GM19099 (cell line): ENCODE data around the gene NECAB3.

ENCODE experiments used
- POLR2A ChIP-seq: IDR thresholded peaks from 3 replicates; pipeline ENCODE4 v1.6.1; 2011; ENCODE audit warnings: low read depth; ENCODE audit not compliant: insufficient read length; ENCODE audit errors: extremely low read depth

The NECAB3 gene

GRCh38 chr20:33663161-33664084, 10.8 kb downstream of the NECAB3 start:
- peak; percentile 92 for TF ChIP-seq POLR2A

GRCh38 chr20:33662172-33662571, 12.1 kb downstream of the NECAB3 start, which contains the start of gene C20orf144:
Gene C20orf144, plus strand, starts transcription at chr20:33662327. Its CDS starts 19 bp downstream, at chr20:33662346.
- TF ChIP-seq POLR2A, result no peak

GRCh38 chr20:33660685-33661058, 13.6 kb downstream of the NECAB3 start:
- TF ChIP-seq POLR2A, result no peak

DNA sequence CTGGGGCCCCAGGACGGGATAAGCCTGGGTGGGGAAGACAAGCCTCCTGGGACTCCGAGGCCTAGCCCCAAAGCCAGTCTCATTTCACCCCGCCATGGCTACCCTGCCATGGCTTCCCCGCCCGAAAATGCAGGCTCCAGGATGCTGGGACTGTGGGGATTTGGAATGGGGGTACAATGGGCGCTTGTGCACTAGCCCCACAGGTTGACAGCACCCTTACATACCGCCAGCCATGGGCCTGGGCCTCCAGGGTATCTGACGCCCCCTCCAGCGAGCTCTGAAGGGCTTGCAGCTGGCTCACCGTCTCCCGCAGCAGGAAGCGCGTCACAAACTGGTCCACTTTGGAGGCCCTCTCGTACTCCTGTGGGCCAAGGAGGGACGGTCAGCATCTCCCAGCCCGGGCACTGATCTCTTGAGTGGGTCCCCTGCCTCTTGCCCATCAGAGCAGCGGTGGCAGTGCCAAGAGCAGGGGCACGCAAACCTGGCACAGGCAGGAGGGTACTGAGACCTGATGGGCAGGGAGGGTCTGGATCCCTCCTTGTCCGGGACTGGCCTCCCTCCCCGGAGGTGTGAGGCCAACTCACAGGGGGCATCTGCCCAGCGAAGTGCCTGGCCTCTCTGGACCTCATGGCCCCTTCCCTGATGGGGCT, 14.1 kb downstream of the NECAB3 start:
- no peak for TF ChIP-seq POLR2A

- no peak for TF ChIP-seq POLR2A
Measured at GRCh38 chr20:33659341-33660034, 14.7 kb downstream of the NECAB3 start.

GRCh38 chr20:33658929-33659328, 15.3 kb downstream of the NECAB3 start:
- TF ChIP-seq POLR2A, result no peak

DNA sequence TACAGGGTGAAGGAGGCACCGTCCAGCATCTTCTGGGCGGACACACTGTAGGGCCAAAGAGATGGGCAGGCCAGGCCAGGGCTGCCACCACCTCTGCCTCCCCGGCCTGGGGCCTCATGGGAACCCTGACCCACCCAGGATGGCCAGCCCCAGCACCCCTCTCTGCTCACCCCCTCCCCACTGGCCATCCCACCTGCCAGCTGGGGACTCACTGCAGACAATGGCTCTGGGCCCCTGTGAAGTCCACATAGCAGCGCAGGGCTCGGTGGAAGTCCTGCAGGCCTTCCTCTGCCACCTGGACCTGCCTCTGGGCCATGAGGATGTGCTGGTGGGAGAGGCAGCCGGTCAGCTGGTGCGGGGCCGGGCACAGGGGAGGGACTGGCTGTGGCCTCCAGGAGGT, 15.7 kb downstream of the NECAB3 start:
- TF ChIP-seq POLR2A, result no peak

- no peak for TF ChIP-seq POLR2A
Measured at GRCh38 chr20:33657704-33658095, 16.5 kb downstream of the NECAB3 start.

DNA sequence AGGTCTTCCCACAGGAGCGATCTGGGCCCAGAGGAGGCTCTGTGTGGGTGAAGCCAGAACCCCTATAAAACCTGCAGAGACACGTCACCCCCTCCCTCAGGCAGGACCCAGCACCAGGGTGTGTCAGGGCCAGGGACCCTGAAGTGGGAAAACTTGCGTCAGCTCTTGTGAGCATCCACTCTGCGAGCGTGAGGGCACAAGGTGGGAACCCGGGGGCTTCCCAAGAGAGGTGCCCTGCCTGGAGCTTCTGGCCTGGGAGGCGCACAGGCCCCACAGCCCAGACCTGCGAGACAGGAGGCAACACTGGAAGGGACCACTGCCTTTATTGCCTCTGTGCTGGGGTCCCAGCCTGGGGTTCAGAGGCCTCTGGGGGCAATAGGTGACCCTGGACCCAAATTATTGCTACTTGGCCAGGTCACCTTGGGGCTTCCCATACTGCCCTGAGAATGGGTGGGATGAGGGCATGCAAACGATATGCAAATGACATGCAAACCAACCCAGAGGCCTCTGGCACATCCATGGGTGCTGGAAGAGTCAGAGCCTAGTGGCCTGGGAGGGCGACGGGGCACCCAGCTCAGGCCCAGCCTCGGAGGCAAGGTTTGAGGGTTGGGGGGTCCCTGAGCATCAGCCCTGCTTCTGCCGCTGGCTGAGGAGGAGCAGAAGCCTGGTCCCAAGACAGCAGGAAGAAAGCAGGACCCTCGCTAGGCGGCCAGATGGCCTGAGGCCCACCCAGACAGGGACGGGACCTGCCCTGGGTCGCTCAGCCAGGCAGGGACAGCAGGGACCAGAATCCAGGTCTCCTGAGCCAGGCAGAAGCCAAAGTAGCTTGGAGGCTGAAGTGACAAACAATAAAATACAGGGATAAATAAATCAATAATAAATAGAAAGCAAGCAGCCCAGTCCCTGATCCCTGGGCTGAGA, 17.2 kb downstream of the NECAB3 start:
- no peak for TF ChIP-seq POLR2A

DNA sequence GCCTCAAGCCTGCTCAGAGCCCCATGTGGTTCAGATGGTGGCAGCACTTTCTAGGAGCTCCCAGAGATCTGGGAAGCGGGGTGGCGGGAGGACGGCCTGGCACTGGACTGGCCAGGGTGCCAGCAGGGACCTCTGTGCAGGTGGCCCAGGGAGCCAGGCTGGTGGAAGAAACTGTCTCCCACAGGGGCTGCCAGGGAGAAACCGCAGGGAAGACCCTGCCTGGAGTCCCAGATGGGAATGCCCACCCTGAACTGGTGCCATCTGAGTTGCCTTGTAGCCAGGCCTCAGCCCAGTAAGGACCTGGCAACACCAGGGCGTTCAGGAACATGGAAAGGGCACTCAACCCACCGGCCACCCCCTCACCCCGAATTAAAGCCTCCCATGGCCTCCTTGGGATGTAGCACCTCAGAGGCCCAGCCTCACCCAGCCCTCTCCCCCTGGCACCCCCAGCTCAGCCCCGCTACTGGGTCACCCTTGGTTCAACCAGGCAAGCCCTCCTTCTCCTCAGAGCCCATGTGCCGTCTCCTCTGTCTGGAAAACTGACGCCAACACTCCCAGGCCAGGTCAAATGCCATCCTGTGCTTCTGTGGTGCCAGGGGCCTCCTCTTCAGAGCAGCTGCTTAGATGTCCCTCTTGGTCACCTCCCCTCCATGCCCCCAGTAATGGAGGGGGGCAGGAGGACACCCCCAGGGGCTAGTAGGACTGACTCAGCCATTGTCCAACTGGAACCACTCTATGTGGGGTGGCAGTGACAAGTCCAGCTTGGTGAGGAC, 18.0 kb downstream of the NECAB3 start:
- no peak for TF ChIP-seq POLR2A

GRCh38 chr20:33655164-33655563, 19.1 kb downstream of the NECAB3 start:
- TF ChIP-seq POLR2A, result no peak

DNA sequence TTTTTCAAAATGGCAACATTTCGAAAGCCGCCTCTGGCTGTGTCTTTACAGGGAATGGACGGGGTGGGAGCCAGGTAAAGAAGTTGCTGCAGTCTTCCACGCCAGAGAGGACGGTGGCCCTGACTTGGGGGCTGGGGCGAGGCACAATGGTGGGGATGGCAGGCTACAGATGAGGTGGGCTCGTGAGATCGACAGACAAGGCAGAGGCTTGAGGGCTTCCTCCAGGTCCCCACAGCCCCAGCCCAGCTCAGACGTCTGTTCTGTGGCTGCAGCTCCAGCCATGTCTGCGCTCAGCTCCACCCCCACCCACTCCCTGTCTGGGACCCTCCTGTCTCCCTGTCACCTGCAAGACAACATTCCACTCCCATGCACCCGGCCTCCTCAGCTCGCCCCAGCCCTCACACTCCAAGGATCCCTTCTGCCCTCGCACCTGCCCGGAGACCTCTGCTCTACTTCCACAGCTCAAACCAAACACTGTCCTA, 19.5 kb downstream of the NECAB3 start:
- no peak for TF ChIP-seq POLR2A

DNA sequence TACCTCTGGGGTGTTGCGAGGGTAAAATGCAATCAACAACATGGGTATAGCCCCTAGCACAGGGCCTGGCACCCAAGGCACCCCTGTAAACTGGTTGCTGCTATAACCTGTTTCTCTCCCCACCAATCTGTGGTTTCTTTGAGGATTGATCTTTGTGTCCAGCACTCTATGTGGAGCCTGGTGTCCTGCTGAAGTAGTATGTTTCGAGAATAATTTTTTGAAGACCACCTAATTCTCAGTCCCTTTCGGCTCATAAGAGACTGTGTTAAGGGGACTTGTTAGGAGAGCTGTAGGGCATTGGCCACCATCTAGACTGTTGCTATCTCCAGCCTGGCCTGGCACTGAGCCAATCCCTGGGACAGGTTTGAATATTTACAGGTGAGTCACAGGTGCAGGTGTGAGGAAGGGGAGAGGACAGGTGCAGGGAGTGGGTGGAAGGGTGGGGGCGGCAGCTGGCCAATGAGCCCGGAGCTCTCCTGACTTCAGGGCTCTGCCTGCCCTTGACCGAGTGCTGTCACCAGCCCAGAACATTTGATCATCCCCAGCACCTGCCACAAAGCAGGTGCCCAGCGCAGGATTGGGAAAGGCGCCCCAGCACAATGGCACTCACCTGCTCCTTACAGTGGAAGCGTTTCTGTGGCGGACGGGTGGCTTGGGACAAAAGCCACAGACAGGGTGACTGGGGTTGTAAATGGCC, 20.2 kb downstream of the NECAB3 start:
- no peak for TF ChIP-seq POLR2A
